ENCODE measurements around the gene CDK5RAP3.

The CDK5RAP3 gene

GRCh38 chr17:47956791-47957590 lies 13.9 kb upstream of the CDK5RAP3 start:
- Histone ChIP-seq H3K27ac (ENCODE audit: low read length) (no peak overlapping the region), H3K27me3 (ENCODE audit: insufficient read depth, low read length, poor library complexity) (no peaks in the 10 kb centered on the region), H3K4me2 (ENCODE audit: insufficient read depth, low read length) (no peak overlapping the region), H3K9ac (ENCODE audit: low read depth, low read length) (no peak overlapping the region), H2AFZ (ENCODE audit: low read depth, low read length) (no peak overlapping the region), H3K4me1 (ENCODE audit: insufficient read depth, low read length) (no peaks in the 10 kb centered on the region), H4K20me1 (ENCODE audit: insufficient read depth, low read length) (no peaks in the 10 kb centered on the region), H3K9me3 (ENCODE audit: insufficient read depth, low read length, severe bottlenecking) (no peaks in the 10 kb centered on the region), H3K4me3 (ENCODE audit: low read depth in 1 of 2, low read length in 2 of 2) (no peak overlapping the region), H3K36me3 (ENCODE audit: insufficient read depth, low read length) (no peaks in the 10 kb centered on the region), H3K79me2 (ENCODE audit: insufficient read depth, low read length) (no peaks in the 10 kb centered on the region)
- DNase-seq, result no peak
- no peak for TF ChIP-seq CTCF (IDR thresholded peaks at IDR 0.05; ENCODE audit: borderline replicate concordance, extremely low read depth, low read length, poor library complexity, severe bottlenecking)
- no peak for TF ChIP-seq EZH2 (IDR thresholded peaks at IDR 0.05; ENCODE audit: borderline replicate concordance, low read depth, low read length, severe bottlenecking)
- ATAC-seq (ENCODE audit: insufficient read depth, low read depth), result no peak

DNA sequence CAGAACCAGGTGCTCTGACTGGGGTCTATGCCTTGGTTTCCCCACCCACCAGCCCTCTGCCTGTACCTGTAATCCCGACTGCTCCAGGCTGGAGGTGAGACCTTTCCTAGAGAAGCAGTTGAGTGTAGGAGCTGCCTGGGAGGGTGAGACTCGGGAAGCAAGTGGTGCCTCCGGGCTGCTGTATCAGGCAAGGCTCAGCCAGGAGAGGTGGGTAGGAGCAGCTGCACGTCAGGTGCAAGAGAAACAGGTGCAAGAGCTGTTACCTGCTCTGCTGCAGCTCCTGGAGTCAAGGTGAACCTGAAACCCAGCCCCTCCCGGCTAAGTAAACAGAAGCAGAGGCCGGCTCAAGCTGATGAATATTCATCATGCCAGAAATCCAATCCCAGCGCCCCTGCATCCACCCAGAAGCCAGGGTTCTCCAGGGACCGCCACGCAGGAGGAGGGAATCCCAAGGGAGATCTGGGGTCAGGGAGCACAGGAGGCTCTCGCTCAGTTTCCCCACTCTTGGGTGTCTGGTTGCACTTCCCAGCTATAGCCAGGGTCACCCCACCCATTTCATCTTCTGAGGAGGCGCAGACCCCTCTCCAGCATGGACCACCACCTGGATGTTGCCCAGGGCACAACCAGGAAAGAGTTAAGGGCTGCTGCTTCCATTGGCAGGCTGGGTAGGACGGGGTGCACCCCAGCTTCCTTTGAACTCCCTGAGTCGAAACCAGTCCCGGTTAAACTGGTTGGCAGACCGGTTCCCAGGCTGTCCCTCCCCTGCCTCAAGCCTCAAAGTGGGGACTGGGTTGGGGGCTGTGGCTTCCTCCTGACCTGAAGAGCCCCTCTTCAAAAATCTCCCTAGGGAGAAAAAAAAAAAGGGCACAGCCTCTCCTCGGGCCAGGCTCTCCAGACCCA lies 13.1 kb upstream of the CDK5RAP3 start, which contains the start of gene PRR15L:
PRR15L (minus strand) TSS at position 293 of the 900 bp plus-strand sequence. CDS start 4,649 bp downstream, outside the sequence.
- Histone ChIP-seq H3K36me3 (ENCODE audit: insufficient read depth, low read length) (no peaks in the 10 kb centered on the region), H2AFZ (ENCODE audit: low read depth, low read length) (no peak within 1 kb of the TSS), H3K79me2 (ENCODE audit: insufficient read depth, low read length) (no peaks in the 10 kb centered on the region), H3K4me2 (ENCODE audit: insufficient read depth, low read length) (no peak within 1 kb of the TSS), H3K27ac (ENCODE audit: low read length) (no peak within 1 kb of the TSS), H3K27me3 (ENCODE audit: insufficient read depth, low read length, poor library complexity) (no peaks in the 10 kb centered on the region), H4K20me1 (ENCODE audit: insufficient read depth, low read length) (no peaks in the 10 kb centered on the region), H3K4me1 (ENCODE audit: insufficient read depth, low read length) (no peaks in the 10 kb centered on the region), H3K9ac (ENCODE audit: low read depth, low read length) (no peak within 1 kb of the TSS), H3K4me3 (ENCODE audit: low read depth in 1 of 2, low read length in 2 of 2) (no peak within 1 kb of the TSS), H3K9me3 (ENCODE audit: insufficient read depth, low read length, severe bottlenecking) (no peaks in the 10 kb centered on the region)
- no peak for ATAC-seq (ENCODE audit: insufficient read depth, low read depth)
- TF ChIP-seq EZH2 (IDR thresholded peaks at IDR 0.05; ENCODE audit: borderline replicate concordance, low read depth, low read length, severe bottlenecking) (no peak), CTCF (IDR thresholded peaks at IDR 0.05; ENCODE audit: borderline replicate concordance, extremely low read depth, low read length, poor library complexity, severe bottlenecking) (no peak)
- DNase-seq, result no peak

- no peak overlapping the region for H2AFZ ChIP-seq (ENCODE audit: low read depth, low read length)
- no peaks in the 10 kb centered on the region for H3K9me3 ChIP-seq (ENCODE audit: insufficient read depth, low read length, severe bottlenecking)
- no peak overlapping the region for H3K27ac ChIP-seq (ENCODE audit: low read length)
- no peaks in the 10 kb centered on the region for H3K4me1 ChIP-seq (ENCODE audit: insufficient read depth, low read length)
- no peak overlapping the region for H3K9ac ChIP-seq (ENCODE audit: low read depth, low read length)
- no peaks in the 10 kb centered on the region for H3K79me2 ChIP-seq (ENCODE audit: insufficient read depth, low read length)
- DNase-seq, result no peak
- TF ChIP-seq EZH2 (IDR thresholded peaks at IDR 0.05; ENCODE audit: borderline replicate concordance, low read depth, low read length, severe bottlenecking) (no peak), CTCF (IDR thresholded peaks at IDR 0.05; ENCODE audit: borderline replicate concordance, extremely low read depth, low read length, poor library complexity, severe bottlenecking) (no peak)
- H3K27me3 ChIP-seq (ENCODE audit: insufficient read depth, low read length, poor library complexity), result no peaks in the 10 kb centered on the region
- no peak for ATAC-seq (ENCODE audit: insufficient read depth, low read depth)
- H3K36me3 ChIP-seq (ENCODE audit: insufficient read depth, low read length), result no peaks in the 10 kb centered on the region
- no peaks in the 10 kb centered on the region for H4K20me1 ChIP-seq (ENCODE audit: insufficient read depth, low read length)
- no peak overlapping the region for H3K4me2 ChIP-seq (ENCODE audit: insufficient read depth, low read length)
- no peak overlapping the region for H3K4me3 ChIP-seq (ENCODE audit: low read depth in 1 of 2, low read length in 2 of 2)
Measured at GRCh38 chr17:47959825-47960655, 10.9 kb upstream of the CDK5RAP3 start.

All from DND-41 (cell line).